HG03064 (cell line): ENCODE results near the gene PUS1.
"Not testable (repeated sequence)": the region's sequence is repeated elsewhere in the genome, so short reads cannot be mapped to it uniquely, and the experiment has no call there.

Experiments used
- ATAC-seq: cut with Tn5 transposase; IDR thresholded peaks from one replicate; pipeline ENCODE4 v1.9.1; 2021; ENCODE audit warnings: low read depth; ENCODE audit not compliant: unreplicated experiment

Gene PUS1

GRCh38 chr12:131954460-131954859, 25.4 kb downstream of the PUS1 start:
- ATAC-seq, result not testable (repeated sequence)

DNA sequence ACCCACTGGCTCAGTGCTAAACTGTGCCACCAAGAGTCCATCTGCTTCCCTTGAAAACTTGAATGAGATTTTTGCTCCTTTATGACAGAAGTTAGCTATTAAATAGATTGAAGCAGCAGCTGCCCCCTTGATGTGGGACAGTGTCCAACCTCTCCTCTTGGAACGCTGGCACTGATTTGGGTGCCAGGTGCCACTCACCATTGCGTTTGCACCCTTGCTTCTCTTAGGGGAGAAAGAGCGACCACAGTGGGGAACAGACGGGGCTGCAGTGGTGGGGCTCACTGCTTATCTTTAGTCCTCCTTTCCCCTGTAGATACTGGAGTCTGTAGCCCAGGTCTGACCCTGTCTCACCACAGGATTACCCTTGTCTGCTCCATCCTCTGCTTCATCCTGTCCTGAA, 30.0 kb downstream of the PUS1 start:
- no peak for ATAC-seq

DNA sequence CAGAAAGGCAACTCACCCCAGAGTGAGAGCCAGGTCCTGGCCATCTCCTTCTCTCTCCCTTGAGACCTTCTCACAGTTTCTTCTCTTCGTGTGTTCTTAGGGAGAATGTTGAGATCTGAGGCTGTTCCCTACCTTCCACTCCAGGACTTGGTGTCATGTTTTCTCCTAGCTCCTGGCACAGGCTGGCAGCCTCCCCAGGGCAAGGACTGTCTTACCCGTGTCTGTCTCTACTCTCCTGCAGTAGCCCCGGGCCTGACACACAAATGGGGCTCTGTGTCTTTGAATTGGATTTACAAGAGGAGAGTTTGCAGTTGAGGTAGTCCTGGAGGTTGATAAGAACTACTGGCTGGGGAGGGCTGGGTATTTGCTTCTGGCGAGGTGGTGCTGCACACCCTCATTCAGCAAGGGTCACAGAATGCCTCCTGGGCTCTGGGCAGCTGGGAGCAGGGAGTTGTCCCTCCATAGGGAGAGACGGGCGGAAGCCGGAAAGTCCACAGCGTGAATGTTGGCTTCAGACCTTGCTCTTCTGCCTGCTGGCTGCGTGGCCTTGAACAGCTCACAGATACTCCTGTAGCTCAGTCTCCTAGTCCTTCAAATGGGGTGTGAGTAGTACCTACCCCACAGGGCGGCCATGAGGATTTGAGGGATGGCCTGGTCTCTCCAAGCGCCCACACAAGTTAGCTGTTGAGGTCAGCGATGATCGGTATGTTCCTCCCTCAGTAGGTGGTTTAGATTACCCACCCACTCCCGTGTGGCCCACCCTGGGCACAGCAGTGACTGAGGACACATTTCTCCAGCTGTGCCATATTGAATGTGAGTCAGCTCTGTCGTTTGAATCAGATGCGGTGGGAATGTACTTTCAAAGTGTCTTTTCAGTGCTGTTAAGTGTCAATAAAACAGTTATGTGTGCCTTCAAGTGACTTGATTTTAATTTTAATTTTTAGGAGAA, 30.8 kb downstream of the PUS1 start:
- no peak for ATAC-seq

- not testable (repeated sequence) for ATAC-seq
Measured at GRCh38 chr12:131960590-131961325, 31.7 kb downstream of the PUS1 start.

- not testable (repeated sequence) for ATAC-seq
Measured at GRCh38 chr12:131961328-131961727, 32.3 kb downstream of the PUS1 start.

- no peak for ATAC-seq
Measured at GRCh38 chr12:131962069-131962468, 33.0 kb downstream of the PUS1 start.

GRCh38 chr12:131963381-131963780, 34.3 kb downstream of the PUS1 start:
- ATAC-seq, result no peak

DNA sequence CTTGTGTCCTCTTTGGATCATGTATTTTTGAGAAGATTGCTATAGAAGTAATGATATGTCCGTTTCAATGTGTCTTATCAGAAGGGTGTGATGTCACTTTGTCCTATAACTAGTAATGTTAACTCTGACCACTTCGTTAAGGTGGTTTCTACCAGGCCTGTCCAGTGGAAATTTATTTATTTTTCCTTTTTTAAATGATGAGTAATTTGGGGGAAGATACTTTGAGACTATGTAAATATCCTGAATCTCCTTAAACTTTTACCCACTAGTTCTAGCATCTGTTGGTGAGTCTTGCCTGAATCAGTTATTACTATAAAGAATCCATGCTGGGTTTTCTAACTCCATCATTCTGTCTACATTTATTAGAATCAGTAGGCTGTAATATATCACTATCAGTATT, 36.0 kb downstream of the PUS1 start:
- ATAC-seq, result no peak

- ATAC-seq, result no peak
Measured at GRCh38 chr12:131971226-131971625, 42.1 kb downstream of the PUS1 start.

DNA sequence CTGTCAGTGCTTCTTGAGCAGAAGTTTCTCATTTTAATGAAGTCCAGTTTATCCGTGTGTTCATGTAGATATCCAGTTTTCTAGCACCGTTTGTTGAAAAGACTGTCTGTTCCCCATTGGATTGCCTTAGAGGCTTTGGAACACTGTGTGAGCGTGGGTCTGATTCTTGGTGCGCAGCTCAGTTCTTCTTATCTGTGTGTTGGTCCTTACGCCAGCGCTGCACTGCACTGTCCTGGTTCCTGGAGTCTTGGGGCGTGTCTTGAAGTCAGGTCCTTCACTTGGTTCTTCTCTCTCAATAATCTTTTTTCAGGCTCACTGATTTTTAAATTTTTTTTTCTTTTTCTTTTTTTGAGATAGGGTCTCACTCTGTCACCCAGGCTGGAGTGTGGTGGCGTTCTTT, 46.2 kb downstream of the PUS1 start:
- ATAC-seq, result no peak

- no peak for ATAC-seq
Measured at GRCh38 chr12:131979606-131980005, 50.5 kb downstream of the PUS1 start.

- ATAC-seq, result no peak
Measured at GRCh38 chr12:131980263-131980662, 51.2 kb downstream of the PUS1 start.

- no peak for ATAC-seq
Measured at GRCh38 chr12:131981388-131981787, 52.3 kb downstream of the PUS1 start.

- no peak for ATAC-seq
Measured at GRCh38 chr12:131982041-131982440, 53.0 kb downstream of the PUS1 start.

DNA sequence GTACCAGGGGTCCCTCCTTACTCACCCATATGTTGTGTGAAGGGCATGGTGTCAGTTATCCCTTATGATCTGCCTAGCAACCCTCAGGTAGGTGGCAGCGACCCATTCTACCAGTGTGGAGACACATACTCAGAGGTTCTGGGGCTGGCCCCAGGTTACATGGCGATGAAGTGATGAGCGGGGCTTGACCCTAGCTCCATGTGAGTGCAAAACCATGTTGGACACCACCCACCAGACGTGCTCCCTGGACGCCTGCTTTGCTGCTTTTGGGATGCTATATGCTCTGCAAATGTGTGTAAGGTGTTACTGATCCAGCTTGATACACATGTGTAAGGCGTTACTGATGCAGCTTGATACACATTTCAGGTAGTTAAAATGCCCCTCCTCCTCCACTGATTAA, 54.0 kb downstream of the PUS1 start:
- ATAC-seq, result no peak

GRCh38 chr12:131983554-131983953, 54.5 kb downstream of the PUS1 start:
- ATAC-seq, result no peak

DNA sequence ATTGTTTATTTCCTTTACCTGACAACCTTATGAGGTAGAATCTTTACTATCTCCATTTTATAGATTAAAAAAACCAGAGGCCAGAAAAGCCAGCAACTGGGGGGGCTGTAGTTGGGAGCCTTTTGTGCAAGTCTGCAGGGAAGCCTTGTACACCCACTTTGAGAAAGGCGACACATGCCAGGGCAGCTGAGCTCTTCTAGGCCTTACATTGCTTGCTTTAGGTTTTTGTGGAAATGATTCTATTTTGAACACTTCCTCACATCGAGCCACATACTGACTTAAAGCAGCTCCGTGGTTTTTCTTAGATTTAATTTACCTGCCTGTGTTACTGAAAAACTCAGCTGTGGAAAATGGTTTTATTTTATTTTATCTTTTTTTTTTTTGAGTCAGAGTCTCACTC, 55.3 kb downstream of the PUS1 start:
- ATAC-seq, result no peak

GRCh38 chr12:131985510-131985875, 56.4 kb downstream of the PUS1 start:
- ATAC-seq, result not testable (repeated sequence)

- ATAC-seq, result no peak
Measured at GRCh38 chr12:131986361-131986760, 57.3 kb downstream of the PUS1 start.

GRCh38 chr12:131986910-131987309, 57.8 kb downstream of the PUS1 start:
- no peak for ATAC-seq

GRCh38 chr12:131987552-131987951, 58.5 kb downstream of the PUS1 start:
- ATAC-seq, result no peak
